LoVo (cell line): Measurements from ENCODE around the gene GDPD4.

ENCODE experiments used
- DNase-seq: peaks from one replicate; pipeline ENCODE4 v3.0.0-alpha.2; 2016; ENCODE audit warnings: low spot score

GDPD4 gene

GRCh38 chr11:77189588-77190210 lies 111.8 kb downstream of the GDPD4 start:
- DNase-seq, result no peak

GRCh38 chr11:77188633-77189491 lies 112.6 kb downstream of the GDPD4 start:
- no peak for DNase-seq

DNA sequence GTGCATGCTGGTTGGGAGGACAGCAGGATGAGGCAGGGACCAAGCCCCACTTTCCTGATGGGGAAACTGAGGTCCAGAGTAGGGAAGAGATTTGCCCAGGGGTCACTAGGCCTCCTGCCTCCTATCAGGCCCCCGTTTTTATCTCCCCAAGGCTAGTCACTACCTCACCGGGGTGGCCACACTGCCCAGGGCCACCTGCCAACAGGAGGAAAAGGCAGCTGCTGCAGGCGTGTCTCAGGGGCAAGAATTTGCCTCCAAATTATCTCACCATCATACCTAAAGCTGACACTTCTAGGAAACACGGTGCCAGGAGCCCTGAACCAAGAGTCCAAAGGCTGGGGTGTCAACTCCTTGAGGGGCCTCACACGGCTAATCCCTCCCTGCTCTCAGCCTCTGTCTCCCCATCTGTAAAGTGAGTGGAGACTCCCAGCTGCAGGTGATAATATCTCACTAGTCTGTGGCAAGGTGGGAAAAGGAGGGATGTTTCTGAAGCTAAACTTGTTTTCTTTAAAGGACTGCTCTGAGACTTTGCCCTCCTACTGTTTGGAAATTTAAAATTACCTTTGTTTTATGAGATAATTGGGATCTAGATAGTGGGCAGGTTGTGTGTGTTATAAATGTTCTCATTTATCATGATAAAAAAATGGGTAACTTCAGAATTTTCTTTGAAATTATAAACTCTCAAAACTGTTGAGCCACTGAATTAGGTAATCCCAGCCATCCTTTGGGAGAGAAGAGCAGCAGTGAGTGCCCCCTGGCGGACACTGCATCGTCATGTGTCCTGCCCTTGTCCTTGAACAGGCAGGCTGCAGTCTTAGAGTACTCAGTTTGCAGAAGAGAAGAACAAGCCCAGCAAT lies 113.5 kb downstream of the GDPD4 start:
- peak; percentile 72 for DNase-seq

GRCh38 chr11:77187111-77187750 lies 114.3 kb downstream of the GDPD4 start:
- DNase-seq, result no peak

DNA sequence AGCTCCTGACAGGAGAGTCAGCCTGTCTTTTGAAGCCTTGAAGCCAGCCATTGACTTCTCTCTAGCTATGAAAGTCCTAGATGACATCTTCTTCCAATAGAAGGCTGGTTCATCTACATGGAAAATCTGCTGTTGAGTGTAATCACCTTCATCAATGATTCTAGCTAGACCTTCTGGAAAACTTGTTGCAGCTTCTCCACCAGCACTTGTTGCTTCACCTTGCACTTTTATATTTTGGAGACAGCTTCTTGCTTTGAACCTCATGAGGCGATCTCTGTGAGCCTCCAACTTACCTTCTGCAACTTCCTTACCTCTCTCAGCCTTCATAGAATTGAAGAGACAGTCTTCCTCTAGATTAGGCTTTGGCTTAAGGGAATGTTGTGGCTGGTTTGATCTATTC lies 115.2 kb downstream of the GDPD4 start:
- DNase-seq, result no peak

DNA sequence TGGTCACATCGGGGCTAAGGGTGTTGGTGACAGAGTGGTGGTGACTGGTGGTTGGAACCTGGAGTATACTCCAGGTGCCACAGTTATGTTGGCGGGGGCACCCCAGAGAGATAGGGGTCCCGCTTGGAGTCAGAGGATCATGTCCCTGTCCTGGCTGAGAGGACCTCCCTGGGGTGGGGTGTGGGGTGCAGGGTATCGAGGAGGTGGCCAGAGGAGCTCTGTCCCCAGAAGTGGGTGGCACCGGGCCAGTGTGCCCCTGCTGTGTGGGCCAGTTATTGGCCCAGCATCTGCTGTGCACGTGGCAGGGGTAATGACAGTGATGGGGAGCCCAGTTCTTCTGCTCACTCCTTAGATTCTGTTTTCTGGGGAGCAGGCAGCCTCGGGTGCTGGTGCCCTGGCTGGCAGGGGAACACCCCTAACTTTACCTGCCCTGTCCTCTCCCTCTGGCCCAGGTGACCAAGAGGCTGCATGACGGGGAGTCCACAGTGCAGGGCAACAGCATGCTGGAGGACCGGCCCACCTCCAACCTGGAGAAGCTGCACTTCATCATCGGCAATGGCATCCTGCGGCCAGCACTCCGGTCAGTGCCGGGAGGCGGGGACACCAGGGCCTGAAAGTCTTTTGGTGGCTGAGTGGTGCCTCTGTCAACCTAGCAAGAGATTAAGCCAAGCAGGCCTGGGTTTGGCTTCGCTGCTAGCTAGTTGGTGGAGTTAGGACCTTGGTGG lies 117.2 kb downstream of the GDPD4 start:
- no peak for DNase-seq

DNA sequence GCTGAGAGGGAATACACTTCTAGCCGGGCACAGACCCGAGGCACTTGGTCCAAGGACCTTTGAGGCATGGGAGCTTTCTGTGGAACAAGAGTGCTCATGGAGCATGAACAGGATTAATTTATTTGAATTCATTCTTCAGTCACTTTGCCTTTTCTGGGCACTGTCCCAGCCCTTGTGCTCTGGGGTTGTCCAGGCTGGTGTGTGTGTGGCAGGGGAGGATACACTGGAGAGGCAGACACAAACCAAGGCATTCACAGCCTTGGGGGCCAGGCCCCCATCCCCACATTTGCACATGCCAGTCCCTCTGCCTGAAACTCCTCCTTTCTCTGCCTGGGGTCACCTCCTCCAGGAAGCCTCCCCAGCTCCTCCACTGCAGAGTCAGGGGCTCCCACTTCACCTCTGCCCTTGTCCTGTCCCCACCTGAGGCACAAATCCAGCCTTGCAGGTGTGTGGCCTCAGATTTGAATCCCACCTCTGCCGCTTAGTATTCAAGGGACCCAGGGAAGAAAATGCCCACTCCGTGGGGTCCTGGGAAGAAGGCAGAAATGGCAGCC lies 118.0 kb downstream of the GDPD4 start:
- no peak for DNase-seq

GRCh38 chr11:77182542-77183430 lies 118.7 kb downstream of the GDPD4 start:
- no peak for DNase-seq

DNA sequence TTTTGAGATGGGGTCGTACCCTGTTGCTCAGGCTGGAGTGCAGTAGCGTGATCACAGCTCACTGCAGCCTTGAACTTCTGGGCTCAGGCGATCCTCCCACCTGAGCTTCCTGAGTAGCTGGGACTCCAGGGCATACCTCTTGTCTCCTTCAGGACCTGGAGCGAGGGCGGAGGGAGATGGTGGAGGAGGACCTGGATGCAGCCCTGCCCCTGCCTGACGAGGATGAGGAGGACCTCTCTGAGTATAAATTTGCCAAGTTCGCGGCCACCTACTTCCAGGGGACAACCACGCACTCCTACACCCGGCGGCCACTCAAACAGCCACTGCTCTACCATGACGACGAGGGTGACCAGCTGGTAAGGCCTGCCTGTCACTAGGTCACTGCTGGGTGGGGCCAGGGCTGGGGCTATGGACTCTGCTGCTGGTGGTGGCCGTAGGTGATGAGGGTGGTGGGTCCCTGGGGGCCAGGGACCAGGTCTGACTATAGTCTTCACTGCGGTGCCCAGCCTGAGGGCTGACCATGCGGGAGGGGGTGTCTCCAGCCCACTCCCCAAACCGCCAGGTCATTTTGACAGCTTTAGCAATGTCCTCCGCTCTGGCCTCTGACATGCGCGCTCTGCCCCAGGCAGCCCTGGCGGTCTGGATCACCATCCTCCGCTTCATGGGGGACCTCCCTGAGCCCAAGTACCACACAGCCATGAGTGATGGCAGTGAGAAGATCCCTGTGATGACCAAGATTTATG lies 119.5 kb downstream of the GDPD4 start:
- DNase-seq, result no peak

DNA sequence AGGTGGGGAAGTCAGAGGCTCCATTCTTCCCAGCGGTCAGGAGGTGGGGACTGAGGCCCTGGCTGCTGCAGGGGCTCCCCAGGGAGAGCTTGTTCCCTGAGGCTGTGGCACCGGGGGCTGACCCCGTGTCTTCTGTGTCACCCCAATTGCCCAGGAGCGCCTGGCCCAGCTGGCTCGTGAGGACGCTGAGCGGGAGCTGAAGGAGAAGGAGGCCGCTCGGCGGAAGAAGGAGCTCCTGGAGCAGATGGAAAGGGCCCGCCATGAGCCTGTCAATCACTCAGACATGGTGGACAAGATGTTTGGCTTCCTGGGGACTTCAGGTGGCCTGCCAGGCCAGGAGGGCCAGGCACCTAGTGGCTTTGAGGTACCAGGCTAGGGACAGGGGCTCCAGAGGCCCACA lies 120.3 kb downstream of the GDPD4 start:
- DNase-seq, result no peak

- DNase-seq, result no peak
These were observed 121.1 kb downstream of the GDPD4 start for GRCh38 chr11:77180346-77180745.

DNA sequence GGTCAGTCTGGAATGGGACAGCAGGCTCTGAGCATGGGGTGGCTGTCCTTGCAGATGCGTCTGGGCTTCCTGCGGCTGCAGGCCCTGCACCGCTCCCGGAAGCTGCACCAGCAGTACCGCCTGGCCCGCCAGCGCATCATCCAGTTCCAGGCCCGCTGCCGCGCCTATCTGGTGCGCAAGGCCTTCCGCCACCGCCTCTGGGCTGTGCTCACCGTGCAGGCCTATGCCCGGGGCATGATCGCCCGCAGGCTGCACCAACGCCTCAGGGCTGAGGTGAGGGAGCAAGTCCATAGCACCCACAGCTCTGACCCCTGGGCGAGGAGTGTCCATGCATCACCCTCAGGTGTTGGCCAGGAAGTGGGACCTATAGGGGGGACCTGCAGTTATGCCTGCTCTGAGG lies 121.8 kb downstream of the GDPD4 start:
- DNase-seq, result no peak

DNA sequence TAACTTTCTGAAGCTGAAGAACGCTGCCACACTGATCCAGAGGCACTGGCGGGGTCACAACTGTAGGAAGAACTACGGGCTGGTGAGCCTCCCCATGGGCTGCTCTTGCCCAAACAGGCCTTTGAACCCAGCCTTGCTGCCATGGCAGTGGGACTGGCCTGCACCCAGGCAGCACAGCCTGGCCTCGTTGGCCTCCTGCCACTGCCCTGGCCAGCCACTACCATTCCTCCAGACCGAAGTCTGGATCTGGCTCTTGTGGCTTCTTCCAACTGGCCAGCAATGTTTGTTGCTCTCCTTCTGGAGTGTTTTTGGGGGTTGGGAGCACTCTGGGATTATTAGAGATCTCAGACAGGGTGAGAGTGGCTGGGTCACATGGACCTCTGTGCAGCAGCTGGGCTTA lies 122.4 kb downstream of the GDPD4 start:
- DNase-seq, result no peak

DNA sequence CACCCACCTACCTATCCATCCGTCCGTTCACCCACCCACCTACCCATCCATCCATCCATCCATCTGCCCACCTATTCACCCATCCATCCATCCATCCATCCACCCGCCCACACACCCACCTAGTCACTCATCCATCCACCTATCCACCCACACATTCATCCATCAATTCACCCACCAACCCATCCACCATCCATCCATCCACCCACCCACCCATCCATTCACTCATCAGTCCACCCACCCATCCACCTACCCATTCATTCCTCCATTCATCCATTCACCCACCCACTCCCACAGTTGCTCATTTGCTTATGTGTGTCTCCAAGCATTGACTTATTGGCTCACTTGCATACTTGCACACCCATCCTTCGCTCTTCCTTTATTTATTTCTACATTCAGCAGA lies 123.3 kb downstream of the GDPD4 start:
- no peak for DNase-seq

DNA sequence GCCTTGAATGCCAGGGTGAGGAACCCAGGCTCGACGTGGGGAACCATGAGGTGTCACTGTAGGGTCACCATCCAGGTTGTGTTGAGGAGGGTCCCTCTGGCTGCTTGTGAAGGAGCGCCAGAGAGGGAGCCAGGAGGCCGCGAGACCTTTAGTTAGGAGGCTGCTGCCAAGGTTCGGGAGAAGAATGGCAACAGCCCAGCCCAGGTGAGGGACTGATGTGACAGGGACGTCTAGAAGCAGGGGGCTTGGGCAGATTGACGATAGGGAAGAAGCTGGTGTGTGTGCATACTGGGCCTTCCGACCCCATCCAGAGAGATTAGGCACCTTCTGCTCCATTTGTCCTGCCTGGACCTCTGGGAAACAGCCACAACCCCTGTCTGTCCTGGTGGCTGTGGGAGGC lies 124.5 kb downstream of the GDPD4 start:
- DNase-seq, result no peak

DNA sequence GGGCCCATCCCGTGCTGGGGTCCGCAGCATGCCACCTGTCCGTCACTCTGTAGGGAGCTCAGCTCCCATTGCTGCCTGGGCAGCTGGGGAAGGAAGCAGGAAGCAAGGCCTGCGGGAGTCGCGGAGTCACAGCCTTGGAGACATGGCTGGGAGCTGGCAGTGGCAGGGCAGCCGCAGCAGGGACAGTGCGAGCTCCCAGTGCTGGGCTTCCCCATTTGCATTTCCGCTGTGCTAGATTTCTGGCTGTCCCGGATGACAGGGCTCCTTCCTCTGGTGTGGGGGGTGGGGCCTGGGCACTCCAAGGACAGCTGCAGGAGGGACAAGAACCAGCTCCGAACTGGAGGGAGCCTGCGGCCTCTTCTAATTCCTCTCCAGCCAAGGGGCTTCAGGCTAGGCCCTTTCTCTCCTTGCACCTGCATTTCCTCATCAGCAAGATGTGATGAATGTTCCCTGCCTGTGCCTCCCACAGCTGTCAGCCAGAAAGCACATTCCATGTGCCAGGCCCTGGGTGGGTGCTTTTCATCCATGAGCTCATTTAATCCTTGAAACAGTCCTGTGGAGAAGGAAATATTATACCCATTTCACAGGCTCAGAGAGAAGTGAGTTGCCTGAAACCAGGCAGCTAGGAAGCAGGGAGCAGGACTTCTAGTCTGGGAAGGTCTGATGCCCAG lies 125.5 kb downstream of the GDPD4 start:
- DNase-seq, result no peak

DNA sequence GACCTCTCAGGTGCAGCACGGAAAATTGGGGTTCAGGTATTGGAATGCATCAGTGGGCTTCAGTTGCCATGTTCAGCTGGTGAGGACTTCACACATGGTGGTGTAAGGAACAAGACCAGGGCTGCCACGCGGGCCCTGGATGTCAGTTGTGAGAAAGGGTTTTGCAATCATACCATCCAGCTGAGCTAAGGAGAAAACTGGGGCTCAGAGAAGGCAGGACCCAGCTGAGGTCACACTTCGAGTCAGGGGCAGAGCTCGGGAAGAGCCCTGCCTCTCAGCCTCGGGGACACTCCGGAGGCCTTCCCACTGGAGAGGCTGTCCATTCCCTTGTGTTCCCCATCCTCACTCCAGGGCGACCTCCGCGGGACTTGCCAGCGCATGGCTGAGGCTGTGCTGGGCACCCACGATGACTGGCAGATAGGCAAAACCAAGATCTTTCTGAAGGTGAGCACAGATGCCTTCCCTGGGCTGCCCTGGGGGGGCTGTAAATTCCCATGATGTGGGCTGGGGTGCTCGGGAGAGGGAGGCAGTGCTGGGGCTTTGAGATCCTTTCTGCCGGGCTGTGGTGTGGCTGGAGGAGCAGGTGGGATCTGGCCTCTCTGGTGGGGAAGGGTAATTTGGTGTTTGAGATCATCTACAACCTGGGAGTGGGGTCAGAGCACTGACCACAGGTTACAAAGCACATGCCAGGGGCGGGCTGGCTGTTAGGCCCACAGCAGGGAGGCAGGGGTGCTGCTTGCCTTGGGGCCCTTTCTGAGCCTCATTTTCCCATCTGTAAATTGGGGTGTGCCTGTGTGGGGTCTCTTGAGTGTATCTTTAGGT lies 126.3 kb downstream of the GDPD4 start:
- DNase-seq, result no peak

DNA sequence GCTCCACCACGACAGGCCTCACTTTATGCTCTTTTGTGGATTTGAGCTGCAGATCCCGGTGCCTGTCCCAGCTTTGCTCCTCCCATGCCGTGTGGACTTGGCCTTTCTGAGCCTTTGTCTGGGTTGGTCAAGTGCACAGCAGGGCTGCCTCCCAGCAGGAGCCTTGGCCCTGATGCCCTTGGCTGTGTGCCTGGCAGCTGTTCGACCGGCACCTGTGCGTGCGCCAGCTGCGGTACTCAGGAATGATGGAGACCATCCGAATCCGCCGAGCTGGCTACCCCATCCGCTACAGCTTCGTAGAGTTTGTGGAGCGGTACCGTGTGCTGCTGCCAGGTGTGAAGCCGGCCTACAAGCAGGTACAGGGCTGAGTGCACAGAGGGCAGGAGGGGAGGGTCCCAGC lies 126.9 kb downstream of the GDPD4 start:
- DNase-seq, result no peak
